ENCODE results near the gene MAGEA9B.
"Not testable (repeated sequence)": the region's sequence is repeated elsewhere in the genome, so short reads cannot be mapped to it uniquely, and the experiment has no call there.

MAGEA9B gene

GRCh38 chrX:149534926-149535602 is 52.2 kb downstream of the MAGEA9B start:
- DNase-seq (ENCODE audit: low spot score) = not testable (repeated sequence)

DNA sequence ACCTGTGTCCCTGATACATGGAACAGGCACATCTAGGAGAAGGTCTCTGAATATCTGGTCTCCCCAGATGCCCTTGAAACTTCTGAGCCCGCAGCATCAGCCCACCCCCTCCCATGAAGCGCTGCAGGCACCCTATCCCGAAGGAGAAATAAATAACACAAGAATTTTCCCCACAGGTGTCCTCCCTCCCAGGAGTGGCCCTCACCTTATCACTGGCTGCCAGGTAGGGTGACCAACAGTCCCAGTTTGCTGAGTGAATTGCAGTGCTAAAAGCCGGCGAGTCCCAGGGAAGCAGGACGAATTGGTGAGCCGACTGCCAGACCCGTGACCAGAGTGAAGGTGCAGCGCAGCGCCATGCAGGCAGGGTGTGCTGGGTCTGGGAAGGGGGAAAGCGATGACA is 53.3 kb downstream of the MAGEA9B start:
- DNase-seq (ENCODE audit: low spot score) = not testable (repeated sequence)

DNA sequence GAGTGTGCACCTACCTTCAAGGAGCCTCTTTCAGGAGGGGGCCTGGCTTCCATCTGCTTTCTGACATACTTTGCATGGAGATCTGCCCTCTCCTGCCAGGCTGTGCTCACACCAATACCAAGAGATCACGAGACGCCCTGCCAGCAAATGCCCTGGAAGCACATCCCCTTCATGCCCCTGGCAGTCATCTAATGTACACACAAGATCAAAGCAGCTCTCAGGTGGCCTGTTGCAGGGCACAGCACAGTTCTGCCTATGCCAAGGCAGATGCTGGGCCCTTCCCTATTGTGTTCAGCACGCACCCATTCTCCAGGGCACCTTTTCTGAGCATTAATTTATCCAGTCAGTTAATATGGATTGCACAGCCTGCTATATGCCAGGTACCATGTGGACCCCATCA is 54.4 kb downstream of the MAGEA9B start:
- not testable (repeated sequence) for DNase-seq (ENCODE audit: low spot score)
